GM23338 (cell line): ENCODE results near the gene IL17REL. TPM values are rescaled to one million over a fixed set of nuclear protein-coding genes. Genes with fewer than 3 reads are reported as not detected.

Source experiments
- ATAC-seq: fragments of 200-7000 bp; cut with Tn5 transposase; 3 replicates; pipeline ENCODE4 v1.9.1; 2020
- DNase-seq: peaks from one replicate; pipeline ENCODE4 v3.0.0-alpha.2; 2015; ENCODE audit warnings: low spot score
- H2AFZ ChIP-seq: fragments of 200-600 bp; sonication (generic); 2 replicates; pipeline ENCODE4 v1.8.0; 2016; ENCODE audit warnings: antibody characterized with exemption, mild to moderate bottlenecking, moderate library complexity
- H3F3A ChIP-seq: fragments of 200-600 bp; sonication (generic); replicated peaks from 2 replicates; pipeline ENCODE4 v1.8.0; 2017; ENCODE audit warnings: antibody characterized with exemption, mixed run types, low read depth
- H3K27ac ChIP-seq: fragments of 200-600 bp; sonication (generic); 2 replicates; pipeline ENCODE4 v1.6.1; 2016; ENCODE audit warnings: low read depth
- H3K27me3 ChIP-seq: fragments of 200-600 bp; sonication (generic); 2 replicates; pipeline ENCODE4 v1.8.0; 2016; ENCODE audit warnings: mild to moderate bottlenecking, mixed run types, moderate library complexity; ENCODE audit not compliant: insufficient read depth
- H3K36me3 ChIP-seq: fragments of 200-600 bp; sonication (generic); 2 replicates; pipeline ENCODE4 v1.8.0; 2016; ENCODE audit warnings: mild to moderate bottlenecking; ENCODE audit not compliant: insufficient read depth
- H3K4me1 ChIP-seq: fragments of 200-600 bp; sonication (generic); 2 replicates; pipeline ENCODE4 v1.8.0; 2016; ENCODE audit warnings: mild to moderate bottlenecking, moderate library complexity; ENCODE audit not compliant: insufficient read depth
- H3K4me2 ChIP-seq: fragments of 200-600 bp; sonication (generic); 2 replicates; pipeline ENCODE4 v1.7.1; 2017; ENCODE audit warnings: mixed run types
- H3K4me3 ChIP-seq: fragments of 200-600 bp; sonication (generic); 2 replicates; pipeline ENCODE4 v1.6.1; 2016; ENCODE audit warnings: mixed run types
- H3K79me2 ChIP-seq: fragments of 200-600 bp; sonication (generic); replicated peaks from 2 replicates; pipeline ENCODE4 v1.8.0; 2017; ENCODE audit warnings: mild to moderate bottlenecking; ENCODE audit not compliant: insufficient read depth
- H3K9me2 ChIP-seq: fragments of 200-600 bp; sonication (generic); 2 replicates; pipeline ENCODE4 v1.8.0; 2017; ENCODE audit not compliant: insufficient read depth
- H4K20me1 ChIP-seq: fragments of 200-600 bp; sonication (generic); replicated peaks from 2 replicates; pipeline ENCODE4 v1.8.0; 2017; ENCODE audit warnings: mild to moderate bottlenecking; ENCODE audit not compliant: insufficient read depth
- H3K27ac Mint-ChIP-seq: 2 replicates; pipeline ENCODE4 v1.8.0; 2020; ENCODE audit warnings: inconsistent platforms, mild to moderate bottlenecking, moderate library complexity, mixed read lengths
- H3K27me3 Mint-ChIP-seq: 3 replicates; pipeline ENCODE4 v1.8.0; 2022; ENCODE audit warnings: low read depth, mild to moderate bottlenecking, moderate library complexity, mixed read lengths, inconsistent platforms; ENCODE audit not compliant: insufficient read depth, poor library complexity
- H3K36me3 Mint-ChIP-seq: 3 replicates; pipeline ENCODE4 v1.8.0; 2021; ENCODE audit warnings: low read depth, mild to moderate bottlenecking, inconsistent platforms, moderate library complexity, mixed read lengths
- H3K4me1 Mint-ChIP-seq: 3 replicates; pipeline ENCODE4 v1.8.0; 2020; ENCODE audit warnings: mild to moderate bottlenecking, inconsistent platforms, mixed read lengths
- H3K4me3 Mint-ChIP-seq: 3 replicates; pipeline ENCODE4 v1.8.0; 2021; ENCODE audit warnings: moderate library complexity, mild to moderate bottlenecking, inconsistent platforms, mixed read lengths
- H3K9me3 Mint-ChIP-seq: 3 replicates; pipeline ENCODE4 v1.8.0; 2020; ENCODE audit warnings: moderate library complexity, mild to moderate bottlenecking, inconsistent platforms, mixed read lengths
- CREB1 ChIP-seq: fragments of 250-450 bp; sonication (Bioruptor Pico); IDR thresholded peaks from 2 replicates; pipeline ENCODE4 v1.5.0; 2020; ENCODE audit warnings: low read depth, mild to moderate bottlenecking, moderate library complexity
- ETS1 ChIP-seq: IDR thresholded peaks from 2 replicates; pipeline ENCODE4 v1.6.1; 2016; ENCODE audit warnings: antibody characterized with exemption
- EZH2 ChIP-seq: fragments of 200-600 bp; sonication (generic); IDR thresholded peaks from one replicate; pipeline ENCODE4 v1.8.0; 2017; ENCODE audit warnings: antibody characterized with exemption, mild to moderate bottlenecking, low read depth; ENCODE audit not compliant: unreplicated experiment
- EZH2phosphoT487 ChIP-seq: fragments of 200-600 bp; sonication (generic); IDR thresholded peaks from one replicate; pipeline ENCODE4 v1.8.1; 2018; ENCODE audit warnings: antibody characterized with exemption; ENCODE audit not compliant: unreplicated experiment
- JUNB ChIP-seq: IDR thresholded peaks from one replicate; pipeline ENCODE4 v1.6.1; 2016; ENCODE audit warnings: antibody characterized with exemption; ENCODE audit not compliant: unreplicated experiment
- NANOG ChIP-seq: IDR thresholded peaks from 2 replicates; pipeline ENCODE4 v1.6.1; 2016; ENCODE audit warnings: antibody characterized with exemption, borderline replicate concordance
- POLR2AphosphoS5 ChIP-seq: IDR thresholded peaks from 2 replicates; pipeline ENCODE4 v1.6.1; 2016; ENCODE audit warnings: antibody characterized with exemption, low read depth
- STAT1 ChIP-seq: IDR thresholded peaks from one replicate; pipeline ENCODE4 v1.6.1; 2016; ENCODE audit warnings: antibody characterized with exemption; ENCODE audit not compliant: unreplicated experiment
- ZNF114 ChIP-seq: fragments of 250-450 bp; sonication (Bioruptor Pico); IDR thresholded peaks from 2 replicates; pipeline ENCODE4 v1.5.0; 2020; ENCODE audit warnings: mild to moderate bottlenecking, moderate library complexity
- ZNF331 ChIP-seq: fragments of 250-450 bp; sonication (Bioruptor Pico); IDR thresholded peaks from 2 replicates; pipeline ENCODE4 v1.5.0; 2020; ENCODE audit warnings: low read depth, mild to moderate bottlenecking, moderate library complexity
- ZNF462 ChIP-seq: fragments of 250-450 bp; sonication (Bioruptor Pico); IDR thresholded peaks from 2 replicates; pipeline ENCODE4 v1.5.0; 2020; ENCODE audit warnings: mild to moderate bottlenecking, moderate library complexity
- polyA plus RNA-seq: library from polyadenylated mRNA; unstranded; fragments of >200 nt; fragmentation: Nextera tagmentation; extraction: Ambion mirVana; gene quantifications from 2 replicates; pipeline ENCODE4 v1.2.1, GENCODE V29; 2016
- total RNA-seq: library from RNA; depleted of rRNA; stranded (reverse); fragments of >200 nt; shearing (Covaris generic); gene quantifications from 2 replicates; pipeline ENCODE4 v1.2.3, GENCODE V29; 2014
- TF ChIP-seq, protein P1 (sequence below), 2 experiments: fragments of 200-600 bp in 1 of 2; sonication (generic) in 1 of 2; conservative IDR thresholded peaks; 2 replicates each; pipeline versions ENCODE4 v1.5.1 to v1.6.1; 2016 to 2017; ENCODE audit warnings: antibody characterized with exemption in 2 of 2, low read depth in 2 of 2, mild to moderate bottlenecking in 2 of 2, moderate library complexity in 1 of 2
- TF ChIP-seq, protein P2 (sequence below): IDR thresholded peaks from one replicate; pipeline ENCODE4 v1.6.1; 2018; ENCODE audit warnings: antibody characterized with exemption; ENCODE audit not compliant: unreplicated experiment

The IL17REL gene
- total and polyA plus RNA-seq, 2 experiments from 2014 or later: 0.31 TPM; not detected in 1

DNA sequence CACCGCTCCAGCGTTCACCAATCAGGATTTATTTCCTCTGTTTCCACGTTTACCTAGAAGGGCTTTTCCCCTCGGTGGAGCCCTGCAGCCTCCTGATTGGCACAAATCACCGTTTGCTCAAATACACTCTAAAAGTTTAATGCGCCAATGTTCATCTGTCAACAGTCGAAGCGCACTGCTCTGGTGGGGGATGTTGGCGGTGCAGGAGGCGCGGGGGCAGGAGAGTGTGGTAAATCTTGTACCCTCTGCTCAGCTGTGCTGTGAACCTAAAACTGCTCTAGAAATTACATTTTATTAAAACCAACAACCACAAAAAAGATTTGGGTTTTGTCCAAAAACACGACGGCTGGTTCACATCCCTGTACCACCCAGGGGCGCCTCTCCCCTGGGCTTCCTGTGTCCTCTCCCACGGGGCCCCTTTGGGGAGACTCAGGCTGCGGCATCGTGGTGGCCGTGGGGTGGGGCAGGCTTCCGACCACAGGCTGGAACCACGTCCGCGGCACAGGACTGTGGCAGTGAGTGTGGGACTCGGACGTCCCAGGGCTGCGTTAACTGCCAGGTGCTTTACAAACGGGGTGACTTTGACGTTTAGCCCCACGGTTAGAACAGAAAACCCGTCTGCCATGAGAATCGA is 32.0 kb upstream of the IL17REL start:
- Histone ChIP-seq H3K36me3 (no peaks in the 10 kb centered on the region), H3K27me3 (no peaks in the 10 kb centered on the region), H3K4me3 (no peak overlapping the region), H3F3A (no peaks in the 10 kb centered on the region), H3K9me2 (no peaks in the 10 kb centered on the region), H3K79me2 (no peaks in the 10 kb centered on the region), H4K20me1 (no peaks in the 10 kb centered on the region), H2AFZ (no peak overlapping the region; the same call in 1 of the 2 replicates), H3K27ac (no peak overlapping the region), H3K4me2 (no peak overlapping the region), H3K4me1 (no peaks in the 10 kb centered on the region)
- no peak for DNase-seq
- Mint-ChIP-seq H3K9me3 (no peaks in the 10 kb centered on the region), H3K4me1 (no peaks in the 10 kb centered on the region), H3K27me3 (peaks cover 2% of the 10 kb centered on the region), H3K4me3 (no peak overlapping the region), H3K36me3 (no peaks in the 10 kb centered on the region), H3K27ac (no peak overlapping the region)
- no peak for ATAC-seq
- no peak for TF ChIP-seq EZH2phosphoT487
- TF ChIP-seq ZNF462 (CRISPR knock-in tag): no peak
- no peak for TF ChIP-seq ZNF114 (CRISPR knock-in tag)
- TF ChIP-seq, protein P1, sequence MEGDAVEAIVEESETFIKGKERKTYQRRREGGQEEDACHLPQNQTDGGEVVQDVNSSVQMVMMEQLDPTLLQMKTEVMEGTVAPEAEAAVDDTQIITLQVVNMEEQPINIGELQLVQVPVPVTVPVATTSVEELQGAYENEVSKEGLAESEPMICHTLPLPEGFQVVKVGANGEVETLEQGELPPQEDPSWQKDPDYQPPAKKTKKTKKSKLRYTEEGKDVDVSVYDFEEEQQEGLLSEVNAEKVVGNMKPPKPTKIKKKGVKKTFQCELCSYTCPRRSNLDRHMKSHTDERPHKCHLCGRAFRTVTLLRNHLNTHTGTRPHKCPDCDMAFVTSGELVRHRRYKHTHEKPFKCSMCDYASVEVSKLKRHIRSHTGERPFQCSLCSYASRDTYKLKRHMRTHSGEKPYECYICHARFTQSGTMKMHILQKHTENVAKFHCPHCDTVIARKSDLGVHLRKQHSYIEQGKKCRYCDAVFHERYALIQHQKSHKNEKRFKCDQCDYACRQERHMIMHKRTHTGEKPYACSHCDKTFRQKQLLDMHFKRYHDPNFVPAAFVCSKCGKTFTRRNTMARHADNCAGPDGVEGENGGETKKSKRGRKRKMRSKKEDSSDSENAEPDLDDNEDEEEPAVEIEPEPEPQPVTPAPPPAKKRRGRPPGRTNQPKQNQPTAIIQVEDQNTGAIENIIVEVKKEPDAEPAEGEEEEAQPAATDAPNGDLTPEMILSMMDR (conservative IDR thresholded peaks at IDR 0.05; ENCODE audit: low read depth in 2 of 2): no peak
- TF ChIP-seq ZNF331 (CRISPR knock-in tag): no peak
- TF ChIP-seq, protein P2, sequence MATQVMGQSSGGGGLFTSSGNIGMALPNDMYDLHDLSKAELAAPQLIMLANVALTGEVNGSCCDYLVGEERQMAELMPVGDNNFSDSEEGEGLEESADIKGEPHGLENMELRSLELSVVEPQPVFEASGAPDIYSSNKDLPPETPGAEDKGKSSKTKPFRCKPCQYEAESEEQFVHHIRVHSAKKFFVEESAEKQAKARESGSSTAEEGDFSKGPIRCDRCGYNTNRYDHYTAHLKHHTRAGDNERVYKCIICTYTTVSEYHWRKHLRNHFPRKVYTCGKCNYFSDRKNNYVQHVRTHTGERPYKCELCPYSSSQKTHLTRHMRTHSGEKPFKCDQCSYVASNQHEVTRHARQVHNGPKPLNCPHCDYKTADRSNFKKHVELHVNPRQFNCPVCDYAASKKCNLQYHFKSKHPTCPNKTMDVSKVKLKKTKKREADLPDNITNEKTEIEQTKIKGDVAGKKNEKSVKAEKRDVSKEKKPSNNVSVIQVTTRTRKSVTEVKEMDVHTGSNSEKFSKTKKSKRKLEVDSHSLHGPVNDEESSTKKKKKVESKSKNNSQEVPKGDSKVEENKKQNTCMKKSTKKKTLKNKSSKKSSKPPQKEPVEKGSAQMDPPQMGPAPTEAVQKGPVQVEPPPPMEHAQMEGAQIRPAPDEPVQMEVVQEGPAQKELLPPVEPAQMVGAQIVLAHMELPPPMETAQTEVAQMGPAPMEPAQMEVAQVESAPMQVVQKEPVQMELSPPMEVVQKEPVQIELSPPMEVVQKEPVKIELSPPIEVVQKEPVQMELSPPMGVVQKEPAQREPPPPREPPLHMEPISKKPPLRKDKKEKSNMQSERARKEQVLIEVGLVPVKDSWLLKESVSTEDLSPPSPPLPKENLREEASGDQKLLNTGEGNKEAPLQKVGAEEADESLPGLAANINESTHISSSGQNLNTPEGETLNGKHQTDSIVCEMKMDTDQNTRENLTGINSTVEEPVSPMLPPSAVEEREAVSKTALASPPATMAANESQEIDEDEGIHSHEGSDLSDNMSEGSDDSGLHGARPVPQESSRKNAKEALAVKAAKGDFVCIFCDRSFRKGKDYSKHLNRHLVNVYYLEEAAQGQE: no peak
- TF ChIP-seq ETS1: no peak
- TF ChIP-seq POLR2AphosphoS5: no peak
- TF ChIP-seq NANOG: no peak
- TF ChIP-seq EZH2: no peak
- TF ChIP-seq STAT1: no peak
- no peak for TF ChIP-seq CREB1 (CRISPR knock-in tag)
- no peak for TF ChIP-seq JUNB
